MM.1S (cell line): ENCODE results near the gene MACROD2.

Experiments
- DNase-seq: peaks from one replicate; pipeline ENCODE4 v3.0.0-alpha.2; 2015
- H2AFZ ChIP-seq: fragments of 300-600 bp; sonication (generic); 2 replicates; pipeline ENCODE4 v1.6.0; 2016; ENCODE audit warnings: antibody characterized with exemption, low read length
- H3F3A ChIP-seq: fragments of 300-600 bp; sonication (generic); 2 replicates; pipeline ENCODE4 v1.6.1; 2016; ENCODE audit warnings: mild to moderate bottlenecking, antibody characterized with exemption, low read length, moderate library complexity, mixed read lengths; ENCODE audit not compliant: insufficient read depth
- H3K27ac ChIP-seq: fragments of 300-600 bp; sonication (generic); 2 replicates; pipeline ENCODE4 v1.5.1; 2016; ENCODE audit warnings: mild to moderate bottlenecking, low read length
- H3K27me3 ChIP-seq: fragments of 300-600 bp; sonication (generic); replicated peaks from 2 replicates; pipeline ENCODE4 v1.6.0; 2016; ENCODE audit warnings: low read length; ENCODE audit not compliant: insufficient read depth
- H3K36me3 ChIP-seq: fragments of 300-600 bp; sonication (generic); replicated peaks from 2 replicates; pipeline ENCODE4 v1.6.1; 2016; ENCODE audit warnings: mild to moderate bottlenecking, low read length, mixed read lengths; ENCODE audit not compliant: insufficient read depth
- H3K4me1 ChIP-seq: fragments of 300-600 bp; sonication (generic); 2 replicates; pipeline ENCODE4 v1.6.1; 2016; ENCODE audit warnings: low read length, mixed read lengths
- H3K4me2 ChIP-seq: fragments of 300-600 bp; sonication (generic); 2 replicates; pipeline ENCODE4 v1.6.0; 2016; ENCODE audit warnings: low read depth, low read length
- H3K4me3 ChIP-seq: fragments of 300-600 bp; sonication (generic); 2 replicates; pipeline ENCODE4 v1.5.1; 2016; ENCODE audit warnings: low read length, mixed read lengths
- H3K79me2 ChIP-seq: fragments of 300-600 bp; sonication (generic); 2 replicates; pipeline ENCODE4 v1.6.1; 2016; ENCODE audit warnings: mixed run types, low read length, mixed read lengths
- H3K9ac ChIP-seq: fragments of 300-600 bp; sonication (generic); 2 replicates; pipeline ENCODE4 v1.6.1; 2016; ENCODE audit warnings: low read length, mixed read lengths
- H3K9me2 ChIP-seq: fragments of 300-600 bp; sonication (generic); replicated peaks from 2 replicates; pipeline ENCODE4 v1.6.1; 2016; ENCODE audit warnings: mild to moderate bottlenecking, low read length, mixed read lengths; ENCODE audit not compliant: insufficient read depth
- H3K9me3 ChIP-seq: fragments of 300-600 bp; sonication (generic); replicated peaks from 2 replicates; pipeline ENCODE4 v1.6.1; 2016; ENCODE audit warnings: mild to moderate bottlenecking, low read length, mixed read lengths; ENCODE audit not compliant: insufficient read depth
- H4K20me1 ChIP-seq: fragments of 300-600 bp; sonication (generic); 2 replicates; pipeline ENCODE4 v1.6.1; 2016; ENCODE audit warnings: mild to moderate bottlenecking, low read length, moderate library complexity, mixed read lengths; ENCODE audit not compliant: insufficient read depth
- EZH2 ChIP-seq: fragments of 300-600 bp; sonication (generic); optimal IDR thresholded peaks from 2 replicates; pipeline ENCODE3; 2017; ENCODE audit warnings: low read depth, mild to moderate bottlenecking, antibody characterized with exemption, low read length, mixed read lengths
- EZH2phosphoT487 ChIP-seq: fragments of 300-600 bp; sonication (generic); IDR thresholded peaks from 2 replicates; pipeline ENCODE4 v1.6.1; 2018; ENCODE audit warnings: antibody characterized with exemption, low read length
- TF ChIP-seq, protein P1 (sequence below): fragments of 300-600 bp; sonication (generic); IDR thresholded peaks from 2 replicates; pipeline ENCODE4 v1.5.1; 2016; ENCODE audit warnings: antibody characterized with exemption, low read length, mixed read lengths

MACROD2 gene

DNA sequence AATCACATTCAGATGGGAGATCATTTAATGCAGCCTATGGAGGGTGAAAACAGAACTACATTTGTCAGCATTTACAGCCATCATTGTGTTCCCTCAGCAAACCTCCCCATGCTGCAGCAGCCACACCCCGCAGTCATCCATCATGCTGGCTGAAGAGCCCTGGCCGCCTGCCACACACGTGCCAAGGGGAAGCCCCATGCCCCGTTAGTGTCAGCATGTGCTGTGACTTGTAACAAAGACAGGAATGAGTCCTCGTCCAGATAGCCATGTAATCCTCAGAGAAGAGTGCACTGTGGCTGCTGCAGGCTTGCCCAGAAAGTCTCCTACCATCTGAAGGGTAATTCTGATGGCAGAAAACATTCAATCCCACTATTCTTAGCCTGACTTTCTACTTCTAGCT is 1480.2 kb downstream of the MACROD2 start:
- peak; percentile 63 for DNase-seq
- no peaks in the 10 kb centered on the region for H3K9me3 ChIP-seq
- no peak overlapping the region for H3K27ac ChIP-seq
- H3K4me1 ChIP-seq = no peaks in the 10 kb centered on the region
- H4K20me1 ChIP-seq = no peaks in the 10 kb centered on the region
- no peaks in the 10 kb centered on the region for H3F3A ChIP-seq
- H3K27me3 ChIP-seq = no peaks in the 10 kb centered on the region
- no peak overlapping the region for H2AFZ ChIP-seq
- peak overlapping the region; percentile 39; the same call in 1 of the 2 replicates for H3K4me2 ChIP-seq
- H3K9me2 ChIP-seq = no peaks in the 10 kb centered on the region
- H3K4me3 ChIP-seq = no peak overlapping the region
- H3K36me3 ChIP-seq = no peaks in the 10 kb centered on the region
- TF ChIP-seq EZH2 (no peak), EZH2phosphoT487 (no peak)
- TF ChIP-seq, protein P1, sequence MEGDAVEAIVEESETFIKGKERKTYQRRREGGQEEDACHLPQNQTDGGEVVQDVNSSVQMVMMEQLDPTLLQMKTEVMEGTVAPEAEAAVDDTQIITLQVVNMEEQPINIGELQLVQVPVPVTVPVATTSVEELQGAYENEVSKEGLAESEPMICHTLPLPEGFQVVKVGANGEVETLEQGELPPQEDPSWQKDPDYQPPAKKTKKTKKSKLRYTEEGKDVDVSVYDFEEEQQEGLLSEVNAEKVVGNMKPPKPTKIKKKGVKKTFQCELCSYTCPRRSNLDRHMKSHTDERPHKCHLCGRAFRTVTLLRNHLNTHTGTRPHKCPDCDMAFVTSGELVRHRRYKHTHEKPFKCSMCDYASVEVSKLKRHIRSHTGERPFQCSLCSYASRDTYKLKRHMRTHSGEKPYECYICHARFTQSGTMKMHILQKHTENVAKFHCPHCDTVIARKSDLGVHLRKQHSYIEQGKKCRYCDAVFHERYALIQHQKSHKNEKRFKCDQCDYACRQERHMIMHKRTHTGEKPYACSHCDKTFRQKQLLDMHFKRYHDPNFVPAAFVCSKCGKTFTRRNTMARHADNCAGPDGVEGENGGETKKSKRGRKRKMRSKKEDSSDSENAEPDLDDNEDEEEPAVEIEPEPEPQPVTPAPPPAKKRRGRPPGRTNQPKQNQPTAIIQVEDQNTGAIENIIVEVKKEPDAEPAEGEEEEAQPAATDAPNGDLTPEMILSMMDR = no peak
- H3K9ac ChIP-seq = no peak overlapping the region
- no peaks in the 10 kb centered on the region for H3K79me2 ChIP-seq

DNA sequence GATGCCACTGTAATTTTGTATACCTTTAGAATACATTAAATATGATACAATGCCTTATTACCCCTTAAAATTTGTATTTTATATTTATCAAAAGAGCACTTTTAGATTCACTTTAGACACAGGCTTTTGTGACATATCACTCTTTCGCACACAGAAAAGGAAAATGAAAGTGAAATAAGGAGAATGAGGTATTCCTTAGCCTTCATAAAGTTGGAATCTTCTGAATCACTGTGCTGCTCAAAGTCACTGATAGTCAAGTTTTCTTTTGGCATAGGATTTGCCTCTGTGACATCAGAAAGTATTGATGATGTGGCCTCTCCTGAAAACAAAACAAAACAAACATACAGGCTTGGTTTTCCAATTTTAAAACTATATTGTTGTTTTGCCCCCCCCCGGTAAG is 1480.9 kb downstream of the MACROD2 start:
- peak; percentile 27 for DNase-seq
- Histone ChIP-seq H3F3A (no peaks in the 10 kb centered on the region), H2AFZ (peak overlapping the region; percentile 36), H3K27me3 (no peaks in the 10 kb centered on the region), H3K79me2 (no peaks in the 10 kb centered on the region), H3K36me3 (no peaks in the 10 kb centered on the region), H3K9me2 (no peaks in the 10 kb centered on the region), H3K9me3 (no peaks in the 10 kb centered on the region), H3K27ac (no peak overlapping the region), H3K9ac (no peak overlapping the region), H3K4me2 (peak overlapping the region; percentile 39; the same call in 1 of the 2 replicates), H3K4me1 (no peaks in the 10 kb centered on the region), H4K20me1 (no peaks in the 10 kb centered on the region), H3K4me3 (peak overlapping the region; percentile 19; the same call in 1 of the 2 replicates)
- TF ChIP-seq EZH2phosphoT487 = no peak
- no peak for TF ChIP-seq EZH2
- TF ChIP-seq, protein P1 = no peak

DNA sequence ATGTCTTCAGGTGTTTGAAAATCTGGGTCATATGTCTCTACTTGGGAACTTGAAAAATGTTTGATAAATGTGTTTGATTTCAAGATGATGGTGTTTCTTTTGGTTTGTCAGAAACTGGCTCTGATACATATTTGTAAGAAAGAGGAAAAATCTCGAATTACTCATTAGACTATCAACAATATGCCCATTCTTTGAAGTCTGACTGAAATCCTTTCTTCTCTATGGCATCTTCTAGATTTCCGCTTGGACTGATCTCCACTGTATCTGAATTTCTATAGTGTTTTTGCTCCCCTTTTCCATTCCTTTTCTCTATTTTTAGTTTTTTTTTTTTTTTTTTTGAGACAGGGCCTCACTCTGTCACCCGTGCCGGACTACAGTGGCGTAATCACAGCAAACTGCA is 1481.5 kb downstream of the MACROD2 start:
- no peaks in the 10 kb centered on the region for H3K79me2 ChIP-seq
- H3K4me1 ChIP-seq = no peaks in the 10 kb centered on the region
- no peak overlapping the region for H3K27ac ChIP-seq
- no peaks in the 10 kb centered on the region for H3F3A ChIP-seq
- no peak overlapping the region for H3K9ac ChIP-seq
- DNase-seq = no peak
- H3K9me2 ChIP-seq = no peaks in the 10 kb centered on the region
- H3K36me3 ChIP-seq = no peaks in the 10 kb centered on the region
- no peak overlapping the region for H3K4me3 ChIP-seq
- H4K20me1 ChIP-seq = no peaks in the 10 kb centered on the region
- H3K9me3 ChIP-seq = no peaks in the 10 kb centered on the region
- H2AFZ ChIP-seq = peak overlapping the region; percentile 36; the same call in 1 of the 2 replicates
- no peak for TF ChIP-seq EZH2
- TF ChIP-seq, protein P1 = no peak
- no peak for TF ChIP-seq EZH2phosphoT487
- no peaks in the 10 kb centered on the region for H3K27me3 ChIP-seq
- H3K4me2 ChIP-seq = peak overlapping the region; percentile 39; the same call in 1 of the 2 replicates
